Muscle layer of duodenum (tissue), 2 donors: ENCODE results near the gene RAB6B.
A peak's percentile ranks its signal among the peaks of the same experiment; 100 is the strongest.

Experiments used
- H3K27ac ChIP-seq: one replicate; pipeline ENCODE4 v1.7.0; 2013; ENCODE audit warnings: mild to moderate bottlenecking, low read length
- H3K27me3 ChIP-seq: one replicate; pipeline ENCODE4 v1.7.0; 2013; ENCODE audit warnings: low read depth, mild to moderate bottlenecking, control low read depth, low read length
- H3K36me3 ChIP-seq, 2 donors: one replicate each; pipeline ENCODE4 v1.7.0; 2013; ENCODE audit warnings: low read length in 2 of 2, control low read depth in 1 of 2, mild to moderate bottlenecking in 1 of 2; ENCODE audit not compliant: insufficient read depth in 2 of 2, control insufficient read depth in 1 of 2
- H3K4me1 ChIP-seq, 2 donors: one replicate each; pipeline ENCODE4 v1.7.0; 2013; ENCODE audit warnings: low read length in 2 of 2, mild to moderate bottlenecking in 2 of 2, control low read depth in 1 of 2, moderate library complexity in 1 of 2; ENCODE audit not compliant: insufficient read depth in 2 of 2, control insufficient read depth in 1 of 2
- H3K4me3 ChIP-seq, 2 donors: one replicate each; pipeline ENCODE4 v1.7.0; 2013; ENCODE audit warnings: low read length in 2 of 2, low read depth in 1 of 2, mild to moderate bottlenecking in 1 of 2
- H3K9me3 ChIP-seq, 2 donors: one replicate each; pipeline ENCODE4 v1.7.0; 2013; ENCODE audit warnings: low read length in 2 of 2, control low read depth in 1 of 2, mild to moderate bottlenecking in 1 of 2; ENCODE audit not compliant: control insufficient read depth in 1 of 2
- donor health status: healthy.

The RAB6B gene

DNA sequence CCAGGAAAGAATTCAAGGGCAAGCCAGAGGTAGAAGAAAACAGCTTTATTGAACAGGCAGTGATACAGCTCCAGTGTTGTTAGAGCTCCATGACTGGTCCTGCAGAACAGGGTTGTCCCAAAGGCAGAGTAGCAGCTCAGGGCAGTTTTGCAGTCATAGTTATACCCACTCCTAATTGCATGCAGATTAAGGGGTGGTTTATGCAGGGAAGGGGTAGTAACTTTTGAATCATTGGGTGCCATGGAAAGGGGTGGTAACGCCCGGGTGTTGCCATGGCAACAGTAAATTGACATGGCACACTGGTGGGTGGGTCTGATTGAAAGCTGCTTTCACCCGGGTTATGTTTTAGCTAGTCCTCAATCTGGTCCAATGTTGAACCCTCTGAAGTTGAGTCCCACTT, 9.7 kb upstream of the RAB6B start:
- no peaks in the 10 kb centered on the region for H3K36me3 ChIP-seq
- H3K27me3 ChIP-seq = no peaks in the 10 kb centered on the region
- H3K4me1 ChIP-seq = no peaks in the 10 kb centered on the region
- no peaks in the 10 kb centered on the region for H3K9me3 ChIP-seq
- no peak overlapping the region for H3K27ac ChIP-seq
- H3K4me3 ChIP-seq = no peak overlapping the region

DNA sequence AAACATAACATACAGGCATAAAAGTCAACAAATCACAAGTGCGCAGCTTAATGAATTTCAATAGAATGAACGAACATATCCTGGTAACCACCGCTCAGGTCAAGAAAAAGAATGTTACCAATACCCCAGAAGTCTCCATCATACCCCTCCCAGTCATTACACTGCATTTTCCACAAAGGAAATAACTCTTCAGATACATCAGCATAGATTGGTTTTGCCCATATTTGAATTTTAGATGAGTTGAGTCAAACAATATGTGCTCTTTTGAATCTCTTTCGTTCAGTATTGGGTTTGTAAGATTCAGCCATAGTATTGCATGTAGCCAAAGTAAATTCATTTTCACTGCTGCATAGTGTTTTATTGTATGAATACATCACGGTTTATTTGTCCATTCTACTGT, 6.2 kb upstream of the RAB6B start:
- Histone ChIP-seq H3K4me3 (no peak overlapping the region), H3K27ac (no peak overlapping the region), H3K9me3 (no peaks in the 10 kb centered on the region), H3K4me1 (no peaks in the 10 kb centered on the region), H3K27me3 (no peaks in the 10 kb centered on the region), H3K36me3 (no peaks in the 10 kb centered on the region)

DNA sequence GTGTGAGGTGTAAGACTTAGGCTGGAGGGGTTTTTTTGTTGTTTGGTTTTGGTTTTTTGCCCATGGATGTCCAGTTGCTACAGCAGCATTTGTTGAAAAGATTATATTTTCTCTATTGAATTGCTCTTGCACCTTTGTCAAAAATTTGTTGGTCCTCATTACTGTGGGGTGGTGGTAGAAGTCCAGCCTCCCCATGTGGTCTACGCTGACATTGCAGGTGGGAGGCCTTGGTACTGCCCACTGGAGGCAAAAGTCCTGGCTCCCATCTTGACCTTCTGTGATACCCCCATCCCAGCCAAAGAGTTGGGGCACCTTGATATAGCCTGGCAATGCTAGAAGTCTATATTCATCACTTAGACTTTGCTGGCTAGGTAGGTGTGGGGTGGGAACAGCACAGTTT, 5.4 kb upstream of the RAB6B start:
- Histone ChIP-seq H3K4me1 (no peaks in the 10 kb centered on the region), H3K4me3 (no peak overlapping the region), H3K36me3 (no peaks in the 10 kb centered on the region), H3K27me3 (no peaks in the 10 kb centered on the region), H3K27ac (no peak overlapping the region), H3K9me3 (no peaks in the 10 kb centered on the region)

DNA sequence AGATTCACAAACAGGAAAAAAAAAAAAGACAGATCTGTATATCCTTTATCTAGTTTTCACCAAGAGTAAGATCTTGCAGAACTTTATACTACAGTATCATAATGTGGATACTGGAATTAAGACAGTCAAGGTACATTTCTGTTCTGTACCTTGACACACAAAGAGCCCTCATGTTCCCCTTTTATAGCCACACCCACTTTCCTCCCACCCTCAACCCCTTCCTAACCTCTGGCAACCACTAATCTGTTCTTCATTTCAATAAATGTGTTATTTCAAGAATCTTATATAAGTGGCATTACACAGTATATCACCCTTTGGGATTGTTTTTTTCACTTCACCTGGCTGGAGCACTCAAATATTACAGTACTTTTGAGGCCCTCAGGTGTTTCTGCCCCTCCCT, 3.6 kb upstream of the RAB6B start:
- Histone ChIP-seq H3K9me3 (no peaks in the 10 kb centered on the region), H3K4me1 (peaks cover 0 to 5% of the 10 kb centered on the region in 2 donors), H3K27me3 (no peaks in the 10 kb centered on the region), H3K4me3 (no peak overlapping the region), H3K36me3 (no peaks in the 10 kb centered on the region), H3K27ac (no peak overlapping the region)

DNA sequence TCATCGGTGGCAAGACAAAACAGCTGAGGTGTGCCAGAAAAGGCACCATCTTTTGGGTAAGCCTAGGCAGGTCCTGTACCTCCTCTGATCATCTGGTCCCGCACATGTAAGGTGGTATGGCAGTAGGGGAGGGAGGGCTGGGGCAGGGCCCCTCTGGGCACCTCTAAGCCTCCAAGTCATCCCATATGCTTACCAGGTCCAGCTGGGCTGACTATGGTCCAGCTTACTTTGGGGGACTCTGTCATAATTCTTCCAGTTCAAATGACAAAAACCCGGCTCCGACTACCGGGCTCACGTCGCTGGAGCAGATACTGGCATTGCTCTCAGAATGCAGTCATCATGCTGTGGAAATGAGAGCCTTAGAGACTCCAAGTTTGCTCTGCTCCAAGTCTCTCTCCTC, 1.9 kb upstream of the RAB6B start:
- H3K9me3 ChIP-seq = no peaks in the 10 kb centered on the region
- no peak overlapping the region for H3K27ac ChIP-seq
- H3K27me3 ChIP-seq = no peaks in the 10 kb centered on the region
- H3K4me1 ChIP-seq = peaks cover 0 to 12% of the 10 kb centered on the region in 2 donors
- H3K36me3 ChIP-seq = no peaks in the 10 kb centered on the region
- no peak overlapping the region for H3K4me3 ChIP-seq

DNA sequence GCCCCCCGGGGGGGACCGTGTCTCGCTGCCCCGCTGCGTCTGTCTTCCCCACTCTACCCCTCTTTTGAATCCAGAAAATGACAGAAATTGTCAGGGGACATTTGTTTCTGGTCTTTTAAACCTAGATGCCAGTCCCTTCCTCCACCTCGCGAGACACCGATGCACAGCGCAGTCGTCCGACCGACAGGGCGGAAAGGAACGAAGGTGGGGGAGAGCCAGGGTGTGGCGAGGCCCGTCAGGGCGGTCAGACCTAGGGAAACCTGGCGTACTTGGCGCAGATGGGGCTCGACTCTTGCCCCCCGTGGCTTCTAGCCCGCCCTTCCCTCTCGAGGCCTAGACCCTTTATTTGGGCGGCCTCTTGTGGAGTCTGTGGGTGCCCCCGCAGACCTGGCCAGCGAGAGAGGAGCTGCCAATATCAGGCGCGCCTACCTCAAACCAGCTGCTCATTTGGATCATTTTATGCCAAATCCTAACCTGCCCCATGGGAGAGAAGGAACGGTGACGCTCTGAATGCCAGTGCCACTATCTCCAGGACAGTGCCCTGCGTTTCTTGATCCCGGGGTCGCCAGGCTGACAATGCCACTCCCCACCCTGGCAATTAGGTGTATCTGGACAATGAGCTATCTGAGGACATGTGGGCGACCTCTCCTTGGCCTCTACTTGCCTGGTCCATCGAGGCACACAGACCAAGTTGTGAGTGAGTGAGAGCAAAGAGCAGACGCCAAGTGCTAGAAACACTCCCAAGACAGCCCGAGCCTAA, 500 bp upstream of the RAB6B start:
- no peak overlapping the region for H3K27ac ChIP-seq
- peaks cover 0 to 12% of the 10 kb centered on the region in 2 donors for H3K4me1 ChIP-seq
- H3K9me3 ChIP-seq = no peaks in the 10 kb centered on the region
- H3K36me3 ChIP-seq = no peaks in the 10 kb centered on the region
- peak overlapping the region; percentile 59 to 88 for H3K4me3 ChIP-seq
- no peaks in the 10 kb centered on the region for H3K27me3 ChIP-seq

DNA sequence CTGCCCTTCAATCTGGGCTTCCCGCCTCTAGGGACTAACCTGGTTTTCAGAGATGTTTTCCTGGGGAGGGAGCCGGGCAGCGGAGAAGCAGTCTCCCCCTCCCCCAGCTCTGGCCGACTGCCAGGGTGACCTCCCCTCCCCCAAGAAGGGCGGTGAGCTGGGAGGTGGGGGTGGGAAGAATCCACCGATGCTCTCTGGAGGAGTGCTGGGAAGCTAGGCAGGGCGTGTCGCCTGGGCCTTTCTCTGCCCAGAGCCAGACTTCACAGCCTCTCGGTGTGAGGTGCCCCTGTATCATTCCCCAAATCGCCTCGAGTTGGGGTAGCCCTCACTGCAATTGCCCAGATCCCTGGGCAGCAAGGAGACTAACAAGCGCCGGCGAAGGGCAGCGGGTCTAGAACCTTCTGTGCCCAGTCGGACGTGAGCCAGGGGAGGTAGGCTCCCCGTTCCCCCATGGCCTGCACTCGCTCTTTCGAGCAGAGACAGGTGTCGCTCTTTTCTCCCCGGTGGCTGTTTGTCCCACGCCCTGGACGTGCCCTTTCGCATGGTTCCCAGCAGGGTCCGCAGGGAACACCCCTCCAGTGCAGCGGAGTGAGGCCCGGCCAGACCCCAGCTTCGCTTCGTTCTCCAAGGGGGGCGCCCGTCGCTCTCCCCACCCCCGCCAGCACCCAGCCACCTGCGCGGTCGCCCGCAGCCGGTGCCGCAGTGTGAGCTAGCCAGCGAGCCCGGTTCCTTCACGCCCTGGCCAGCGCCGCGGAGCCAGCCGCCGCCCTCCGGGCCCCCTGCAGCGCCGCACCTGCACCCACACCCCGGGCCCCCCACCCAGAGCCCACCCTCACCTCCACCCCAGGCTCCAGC, 1.1 kb downstream of the RAB6B start:
- H3K4me1 ChIP-seq = peaks cover 0 to 12% of the 10 kb centered on the region in 2 donors
- peak overlapping the region; percentile 26 to 88 for H3K4me3 ChIP-seq
- no peaks in the 10 kb centered on the region for H3K9me3 ChIP-seq
- no peak overlapping the region for H3K27ac ChIP-seq
- H3K27me3 ChIP-seq = no peaks in the 10 kb centered on the region
- H3K36me3 ChIP-seq = no peaks in the 10 kb centered on the region

DNA sequence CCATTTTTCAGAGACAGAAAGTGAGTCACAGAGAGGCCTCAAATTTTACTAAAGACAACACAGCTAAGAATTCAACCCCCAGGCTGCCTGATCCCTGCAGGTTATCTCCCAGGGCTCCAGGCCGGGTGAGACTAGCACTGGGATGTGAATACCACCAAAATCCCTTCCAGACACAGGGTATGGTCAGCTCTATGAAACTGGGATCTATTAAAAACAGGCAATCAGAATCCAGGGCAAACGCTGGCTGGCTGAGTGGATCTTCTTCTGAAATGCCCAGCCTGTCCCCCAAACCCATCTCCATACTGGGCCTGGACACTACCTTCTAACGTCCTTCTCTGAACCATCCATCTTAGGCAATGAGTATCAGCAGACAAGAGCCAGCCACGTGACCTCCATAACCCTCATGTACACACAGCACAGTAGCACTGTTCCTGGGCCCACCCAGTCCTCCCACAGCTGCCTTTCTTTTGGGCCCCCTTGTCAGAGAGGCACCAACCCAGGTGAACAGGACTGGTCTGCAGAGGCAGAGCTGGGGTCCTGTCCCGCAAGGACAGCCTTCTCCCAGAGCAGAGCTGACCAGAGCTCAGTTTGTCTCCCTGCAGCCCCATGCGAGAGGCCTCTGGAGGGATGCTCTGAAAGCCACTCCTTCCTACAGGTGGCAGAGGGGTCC, 1.9 kb downstream of the RAB6B start:
- Histone ChIP-seq H3K36me3 (no peaks in the 10 kb centered on the region), H3K27ac (no peak overlapping the region), H3K4me1 (peaks cover 0 to 12% of the 10 kb centered on the region in 2 donors), H3K4me3 (peak overlapping the region in 1 of 2 donors; percentile 88), H3K27me3 (no peaks in the 10 kb centered on the region), H3K9me3 (no peaks in the 10 kb centered on the region)

DNA sequence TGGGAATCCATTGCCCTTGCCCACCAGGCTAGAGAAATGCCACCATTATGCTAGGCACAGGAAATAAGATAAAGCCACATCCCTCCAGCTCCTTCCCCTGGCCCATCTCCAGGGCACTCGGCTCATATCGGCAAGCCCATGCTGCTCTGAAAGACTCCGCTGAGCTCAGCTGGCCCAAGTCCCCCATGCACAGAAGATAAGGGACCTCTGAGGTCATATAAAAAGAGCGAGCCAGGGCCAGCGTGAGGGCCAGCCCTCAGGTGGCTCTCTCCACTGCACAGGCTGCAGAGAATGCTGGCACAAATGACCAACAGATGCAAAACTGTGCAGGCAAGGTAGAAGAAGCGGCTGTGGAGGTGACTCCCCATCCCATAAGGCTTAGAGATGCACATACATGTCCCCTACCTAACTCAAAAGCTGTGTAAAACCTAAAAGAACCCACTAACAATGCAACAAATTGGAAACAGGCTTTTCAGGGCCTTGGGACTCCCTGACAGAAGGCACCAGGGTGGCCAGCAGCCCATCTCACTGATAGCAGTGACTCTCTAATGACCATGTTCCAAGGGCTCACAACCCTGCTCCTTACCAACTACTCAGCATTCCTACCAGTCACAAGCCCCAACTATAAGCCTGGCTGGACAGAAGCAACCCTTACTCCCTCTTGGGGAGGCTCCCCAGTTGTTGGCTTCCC, 3.0 kb downstream of the RAB6B start:
- H3K36me3 ChIP-seq = no peaks in the 10 kb centered on the region
- H3K27me3 ChIP-seq = no peaks in the 10 kb centered on the region
- H3K4me3 ChIP-seq = no peak overlapping the region
- H3K9me3 ChIP-seq = no peaks in the 10 kb centered on the region
- H3K4me1 ChIP-seq = peaks cover 0 to 12% of the 10 kb centered on the region in 2 donors
- no peak overlapping the region for H3K27ac ChIP-seq

DNA sequence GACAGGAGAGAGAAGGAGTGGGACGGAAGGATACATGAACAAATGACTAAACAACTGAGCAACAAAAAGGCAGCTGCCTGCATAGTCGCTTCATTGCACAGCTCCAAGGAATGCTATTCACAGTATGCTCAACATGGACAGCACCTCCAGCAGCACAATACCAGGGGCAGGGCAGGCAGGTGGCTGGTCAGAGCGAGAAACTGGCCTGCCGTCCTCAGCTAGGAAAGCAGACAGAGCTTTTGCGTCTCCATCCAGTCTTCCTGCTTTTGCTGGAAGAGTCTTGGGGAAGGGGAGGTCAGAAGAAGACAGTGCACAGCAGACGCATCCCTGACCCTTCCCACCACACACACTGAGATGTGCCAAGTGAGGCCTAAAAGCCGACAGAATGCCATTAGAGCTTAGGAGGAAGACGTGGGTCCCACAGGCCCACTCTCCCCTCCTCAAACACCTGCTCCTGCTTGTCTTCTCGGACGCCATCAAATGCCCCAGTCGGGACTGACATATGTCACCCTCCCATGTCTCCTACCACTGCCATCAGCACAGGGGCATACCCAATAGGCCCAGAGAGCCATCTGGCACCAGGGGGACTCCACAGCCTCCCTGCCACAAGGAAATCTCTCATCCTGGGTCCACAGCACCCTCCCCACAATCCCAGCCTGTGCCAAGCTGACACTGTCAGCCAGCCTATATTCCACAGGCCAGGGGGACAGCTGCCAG, 3.9 kb downstream of the RAB6B start:
- Histone ChIP-seq H3K4me3 (no peak overlapping the region), H3K4me1 (peaks cover 0 to 12% of the 10 kb centered on the region in 2 donors), H3K36me3 (no peaks in the 10 kb centered on the region), H3K27ac (no peak overlapping the region), H3K27me3 (no peaks in the 10 kb centered on the region), H3K9me3 (no peaks in the 10 kb centered on the region)
